B cell (primary cell): ENCODE measurements around the gene APOD.

Experiments
- CTCF ChIP-seq: fragments of 200-600 bp; IDR thresholded peaks from one replicate; pipeline ENCODE4 v1.8.0; 2022; ENCODE audit warnings: antibody characterized with exemption, mild to moderate bottlenecking
- EZH2 ChIP-seq: IDR thresholded peaks from 2 replicates; pipeline ENCODE4 v1.6.1; 2012; ENCODE audit warnings: borderline replicate concordance, low read depth, mild to moderate bottlenecking, moderate library complexity, low read length; ENCODE audit not compliant: insufficient read depth, poor library complexity, severe bottlenecking

GRCh38 chr3:195574497-195575304, 9.0 kb downstream of the APOD start:
- TF ChIP-seq CTCF (no peak), EZH2 (no peak)
